ENCODE results near the gene MSRB3.
"Not testable (repeated sequence)": the region's sequence is repeated elsewhere in the genome, so short reads cannot be mapped to it uniquely, and the experiment has no call there.

Gene MSRB3

GRCh38 chr12:65287426-65287825 is 8.9 kb downstream of the MSRB3 start:
- DNase-seq (ENCODE audit: low spot score): no peak

- no peak for DNase-seq (ENCODE audit: low spot score)
Measured at GRCh38 chr12:65292241-65292640, 13.8 kb downstream of the MSRB3 start.

GRCh38 chr12:65293735-65294134 is 15.3 kb downstream of the MSRB3 start:
- no peak for DNase-seq (ENCODE audit: low spot score)

- DNase-seq (ENCODE audit: low spot score): no peak
Measured at GRCh38 chr12:65294641-65295262, 16.3 kb downstream of the MSRB3 start.

- no peak for DNase-seq (ENCODE audit: low spot score)
Measured at GRCh38 chr12:65296508-65297265, 18.2 kb downstream of the MSRB3 start.

GRCh38 chr12:65300097-65300496 is 21.6 kb downstream of the MSRB3 start:
- DNase-seq (ENCODE audit: low spot score): no peak

- peak; percentile 44 for DNase-seq (ENCODE audit: low spot score)
Measured at GRCh38 chr12:65300679-65301349, 22.3 kb downstream of the MSRB3 start.

GRCh38 chr12:65302891-65303290 is 24.4 kb downstream of the MSRB3 start:
- DNase-seq (ENCODE audit: low spot score): no peak

- DNase-seq (ENCODE audit: low spot score): no peak
Measured at GRCh38 chr12:65305346-65305950, 27.0 kb downstream of the MSRB3 start.

GRCh38 chr12:65306366-65307168 is 28.1 kb downstream of the MSRB3 start:
- DNase-seq (ENCODE audit: low spot score): peak; percentile 98

GRCh38 chr12:65307169-65307501 is 28.7 kb downstream of the MSRB3 start:
- DNase-seq (ENCODE audit: low spot score): no peak

GRCh38 chr12:65308006-65308405 is 29.5 kb downstream of the MSRB3 start:
- DNase-seq (ENCODE audit: low spot score): no peak

GRCh38 chr12:65308601-65309071 is 30.2 kb downstream of the MSRB3 start:
- DNase-seq (ENCODE audit: low spot score): peak; percentile 12

GRCh38 chr12:65311260-65311659 is 32.8 kb downstream of the MSRB3 start:
- no peak for DNase-seq (ENCODE audit: low spot score)

- DNase-seq (ENCODE audit: low spot score): no peak
Measured at GRCh38 chr12:65313719-65314317, 35.3 kb downstream of the MSRB3 start.

GRCh38 chr12:65315238-65315637 is 36.8 kb downstream of the MSRB3 start:
- not testable (repeated sequence) for DNase-seq (ENCODE audit: low spot score)

GRCh38 chr12:65318186-65318685 is 39.8 kb downstream of the MSRB3 start:
- no peak for DNase-seq (ENCODE audit: low spot score)

- DNase-seq (ENCODE audit: low spot score): no peak
Measured at GRCh38 chr12:65319688-65320200, 41.3 kb downstream of the MSRB3 start.

GRCh38 chr12:65323070-65323469 is 44.6 kb downstream of the MSRB3 start:
- DNase-seq (ENCODE audit: low spot score): no peak

- no peak for DNase-seq (ENCODE audit: low spot score)
Measured at GRCh38 chr12:65324056-65324455, 45.6 kb downstream of the MSRB3 start.

GRCh38 chr12:65324551-65324950 is 46.1 kb downstream of the MSRB3 start:
- DNase-seq (ENCODE audit: low spot score): no peak
